ENCODE data around the gene LHFPL2. TPM values are rescaled to one million over a fixed set of nuclear protein-coding genes. Genes with fewer than 3 reads are reported as not detected.

LHFPL2 gene
- total and polyA plus RNA-seq, 9 of the 15 experiments (the other 6 are each of a cell fraction or from before 2014, with no cell fraction given) = 1.0 to 6.6 (median 4.6) TPM

GRCh38 chr5:78534148-78534904 is 114.2 kb downstream of the LHFPL2 start (continued):
- TF ChIP-seq VEZF1 (CRISPR knock-in tag; IDR thresholded peaks at IDR 0.05) (peak; percentile 30; the same call in 1 of the 2 replicates), PHF8 (IDR thresholded peaks at IDR 0.05; ENCODE audit: borderline replicate concordance, low read length) (no peak), ZFPM2 (CRISPR knock-in tag; IDR thresholded peaks at IDR 0.05) (no peak), ZBTB7A (IDR thresholded peaks at IDR 0.05; ENCODE audit: borderline replicate concordance, control insufficient read depth, low read depth, low read length) (peak; percentile 24; the same call in 1 of the 2 replicates), CHD1 (IDR thresholded peaks at IDR 0.05; ENCODE audit: low read length) (no peak), FOSL1 (tag; conservative IDR thresholded peaks at IDR 0.05) (peak; percentile 83), BHLHE40 (IDR thresholded peaks at IDR 0.05; ENCODE audit: low read length) (no peak), ZBED1 (IDR thresholded peaks at IDR 0.05) (no peak), SAP30 (IDR thresholded peaks at IDR 0.05; ENCODE audit: borderline replicate concordance, insufficient read depth, low read depth, low read length, poor library complexity, severe bottlenecking) (no peak), NFE2 (IDR thresholded peaks at IDR 0.05; ENCODE audit: low read depth) (peak; percentile 47; the same call in 1 of the 2 replicates), SRSF7 (optimal IDR thresholded peaks at IDR 0.05; ENCODE audit: low read depth, low read length) (no peak), ZC3H4 (CRISPR knock-in tag; IDR thresholded peaks at IDR 0.05; ENCODE audit: borderline replicate concordance) (no peak), ELF2 (CRISPR knock-in tag; IDR thresholded peaks at IDR 0.05) (no peak), MBD2 (IDR thresholded peaks at IDR 0.05; ENCODE audit: borderline replicate concordance, low read depth) (no peak), PRPF4 (IDR thresholded peaks at IDR 0.05; ENCODE audit: insufficient read depth, low read depth, low read length, poor library complexity, severe bottlenecking) (no peak), JUND (IDR thresholded peaks at IDR 0.05; ENCODE audit: borderline replicate concordance, low read depth, low read length) (peak; percentile 70; the same call in 1 of the 2 replicates), JUND (tag; IDR thresholded peaks at IDR 0.05; ENCODE audit: borderline replicate concordance, low read depth, low read length) (no peak; the same call in 2 of the 3 replicates), HNRNPUL1 (IDR thresholded peaks at IDR 0.05; ENCODE audit: low read length) (no peak), SMARCB1 (IDR thresholded peaks at IDR 0.05; ENCODE audit: insufficient read length, low read depth) (no peak), ZNF253 (CRISPR knock-in tag; conservative IDR thresholded peaks at IDR 0.05) (no peak), RUNX1 (IDR thresholded peaks at IDR 0.05; ENCODE audit: low read depth) (no peak), ZNF551 (CRISPR knock-in tag; IDR thresholded peaks at IDR 0.05) (no peak)
- TF ChIP-seq, protein P1, sequence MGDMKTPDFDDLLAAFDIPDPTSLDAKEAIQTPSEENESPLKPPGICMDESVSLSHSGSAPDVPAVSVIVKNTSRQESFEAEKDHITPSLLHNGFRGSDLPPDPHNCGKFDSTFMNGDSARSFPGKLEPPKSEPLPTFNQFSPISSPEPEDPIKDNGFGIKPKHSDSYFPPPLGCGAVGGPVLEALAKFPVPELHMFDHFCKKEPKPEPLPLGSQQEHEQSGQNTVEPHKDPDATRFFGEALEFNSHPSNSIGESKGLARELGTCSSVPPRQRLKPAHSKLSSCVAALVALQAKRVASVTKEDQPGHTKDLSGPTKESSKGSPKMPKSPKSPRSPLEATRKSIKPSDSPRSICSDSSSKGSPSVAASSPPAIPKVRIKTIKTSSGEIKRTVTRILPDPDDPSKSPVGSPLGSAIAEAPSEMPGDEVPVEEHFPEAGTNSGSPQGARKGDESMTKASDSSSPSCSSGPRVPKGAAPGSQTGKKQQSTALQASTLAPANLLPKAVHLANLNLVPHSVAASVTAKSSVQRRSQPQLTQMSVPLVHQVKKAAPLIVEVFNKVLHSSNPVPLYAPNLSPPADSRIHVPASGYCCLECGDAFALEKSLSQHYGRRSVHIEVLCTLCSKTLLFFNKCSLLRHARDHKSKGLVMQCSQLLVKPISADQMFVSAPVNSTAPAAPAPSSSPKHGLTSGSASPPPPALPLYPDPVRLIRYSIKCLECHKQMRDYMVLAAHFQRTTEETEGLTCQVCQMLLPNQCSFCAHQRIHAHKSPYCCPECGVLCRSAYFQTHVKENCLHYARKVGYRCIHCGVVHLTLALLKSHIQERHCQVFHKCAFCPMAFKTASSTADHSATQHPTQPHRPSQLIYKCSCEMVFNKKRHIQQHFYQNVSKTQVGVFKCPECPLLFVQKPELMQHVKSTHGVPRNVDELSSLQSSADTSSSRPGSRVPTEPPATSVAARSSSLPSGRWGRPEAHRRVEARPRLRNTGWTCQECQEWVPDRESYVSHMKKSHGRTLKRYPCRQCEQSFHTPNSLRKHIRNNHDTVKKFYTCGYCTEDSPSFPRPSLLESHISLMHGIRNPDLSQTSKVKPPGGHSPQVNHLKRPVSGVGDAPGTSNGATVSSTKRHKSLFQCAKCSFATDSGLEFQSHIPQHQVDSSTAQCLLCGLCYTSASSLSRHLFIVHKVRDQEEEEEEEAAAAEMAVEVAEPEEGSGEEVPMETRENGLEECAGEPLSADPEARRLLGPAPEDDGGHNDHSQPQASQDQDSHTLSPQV (IDR thresholded peaks at IDR 0.05) = peak; percentile 20; the same call in 1 of the 2 replicates

Measured in K562 (cell line).